DOHH2 (cell line): ENCODE results near the gene CEP85L.
A peak's percentile ranks its signal among the peaks of the same experiment; 100 is the strongest.

Source experiments
- H3F3A ChIP-seq: fragments of 200-600 bp; sonication (generic), shearing (Covaris generic); 2 replicates; pipeline ENCODE4 v1.6.0; 2016; ENCODE audit warnings: antibody characterized with exemption, mild to moderate bottlenecking; ENCODE audit not compliant: control insufficient read depth, insufficient read depth
- H3K27ac ChIP-seq: fragments of 200-600 bp; sonication (generic); 2 replicates; pipeline ENCODE4 v1.5.1; 2014; ENCODE audit warnings: low read depth, mild to moderate bottlenecking, low read length, moderate library complexity
- H3K27me3 ChIP-seq: fragments of 200-600 bp; sonication (generic); 2 replicates; pipeline ENCODE4 v1.6.1; 2014; ENCODE audit warnings: mild to moderate bottlenecking, low read length, mixed read lengths; ENCODE audit not compliant: control insufficient read depth
- H3K36me3 ChIP-seq: fragments of 200-600 bp; sonication (generic); 2 replicates; pipeline ENCODE4 v1.6.1; 2014; ENCODE audit warnings: mild to moderate bottlenecking, low read length, moderate library complexity, mixed read lengths; ENCODE audit not compliant: control insufficient read depth
- H3K4me1 ChIP-seq: fragments of 200-600 bp; sonication (generic); 2 replicates; pipeline ENCODE4 v1.6.1; 2014; ENCODE audit warnings: mild to moderate bottlenecking, low read length, mixed read lengths; ENCODE audit not compliant: control insufficient read depth
- H3K4me2 ChIP-seq: fragments of 200-600 bp; sonication (generic); 2 replicates; pipeline ENCODE4 v1.6.0; 2014; ENCODE audit warnings: mild to moderate bottlenecking, low read length, moderate library complexity
- H3K4me3 ChIP-seq: fragments of 200-600 bp; sonication (generic); 2 replicates; pipeline ENCODE4 v1.5.1; 2014; ENCODE audit warnings: mild to moderate bottlenecking, low read length, mixed read lengths
- H3K79me2 ChIP-seq: fragments of 200-600 bp; sonication (generic); 2 replicates; pipeline ENCODE4 v1.6.1; 2014; ENCODE audit warnings: mild to moderate bottlenecking, low read length, mixed read lengths; ENCODE audit not compliant: control insufficient read depth
- H3K9me2 ChIP-seq: fragments of 200-600 bp; sonication (generic); replicated peaks from 2 replicates; pipeline ENCODE4 v1.6.1; 2014; ENCODE audit warnings: mild to moderate bottlenecking, low read length, mixed read lengths; ENCODE audit not compliant: control insufficient read depth
- H3K9me3 ChIP-seq: fragments of 200-600 bp; sonication (generic); 2 replicates; pipeline ENCODE4 v1.6.1; 2014; ENCODE audit warnings: antibody characterized with exemption, low read length, mixed read lengths; ENCODE audit not compliant: control insufficient read depth, insufficient read depth
- H4K20me1 ChIP-seq: fragments of 200-600 bp; sonication (generic); 2 replicates; pipeline ENCODE4 v1.6.0; 2014; ENCODE audit warnings: low read depth, mild to moderate bottlenecking, antibody characterized with exemption, low read length, moderate library complexity; ENCODE audit not compliant: control insufficient read depth, insufficient read depth
- EZH2phosphoT487 ChIP-seq: fragments of 200-600 bp; sonication (generic); IDR thresholded peaks from 2 replicates; pipeline ENCODE4 v1.6.1; 2017; ENCODE audit warnings: borderline replicate concordance, mild to moderate bottlenecking, antibody characterized with exemption, low read length, moderate library complexity, mixed read lengths
- TF ChIP-seq, protein P1 (sequence below): fragments of 200-600 bp; sonication (generic); IDR thresholded peaks from one replicate; pipeline ENCODE4 v1.5.1; 2014; ENCODE audit warnings: antibody characterized with exemption, mild to moderate bottlenecking, low read depth, low read length; ENCODE audit not compliant: poor library complexity, severe bottlenecking

Gene CEP85L

DNA sequence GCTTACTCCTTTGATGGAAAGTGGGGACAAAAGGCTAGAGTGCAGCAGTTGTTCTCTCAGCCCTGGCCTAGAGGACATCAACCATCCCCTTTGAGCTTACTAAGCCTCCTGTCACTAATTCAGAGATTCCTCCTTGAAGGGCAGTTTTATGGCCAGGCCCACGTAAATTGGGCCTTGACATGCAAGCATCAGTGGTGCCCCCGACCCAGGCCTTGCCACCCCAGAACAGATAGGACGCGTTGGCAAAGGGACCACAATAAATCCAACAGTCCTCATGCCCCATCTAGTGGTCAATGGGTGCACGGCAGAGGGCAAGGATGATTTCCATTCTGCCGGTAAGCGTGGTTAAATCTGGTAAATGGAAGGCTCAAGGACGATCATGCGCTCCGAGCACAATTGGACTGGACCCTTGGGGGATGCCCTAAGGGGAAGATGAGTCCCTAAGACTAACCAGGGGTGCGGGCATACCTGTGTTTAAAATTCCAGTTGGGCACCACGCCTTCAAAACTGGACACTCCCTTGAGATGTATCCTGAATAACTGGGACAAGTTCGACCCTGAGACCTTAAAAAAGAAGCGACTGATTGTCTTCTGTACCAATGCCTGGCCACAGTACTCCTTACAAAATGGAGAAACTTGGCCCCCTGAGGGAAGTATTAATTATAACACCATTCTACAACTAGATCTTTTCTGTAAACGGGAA, 32.6 kb downstream of the CEP85L start:
- TF ChIP-seq, protein P1, sequence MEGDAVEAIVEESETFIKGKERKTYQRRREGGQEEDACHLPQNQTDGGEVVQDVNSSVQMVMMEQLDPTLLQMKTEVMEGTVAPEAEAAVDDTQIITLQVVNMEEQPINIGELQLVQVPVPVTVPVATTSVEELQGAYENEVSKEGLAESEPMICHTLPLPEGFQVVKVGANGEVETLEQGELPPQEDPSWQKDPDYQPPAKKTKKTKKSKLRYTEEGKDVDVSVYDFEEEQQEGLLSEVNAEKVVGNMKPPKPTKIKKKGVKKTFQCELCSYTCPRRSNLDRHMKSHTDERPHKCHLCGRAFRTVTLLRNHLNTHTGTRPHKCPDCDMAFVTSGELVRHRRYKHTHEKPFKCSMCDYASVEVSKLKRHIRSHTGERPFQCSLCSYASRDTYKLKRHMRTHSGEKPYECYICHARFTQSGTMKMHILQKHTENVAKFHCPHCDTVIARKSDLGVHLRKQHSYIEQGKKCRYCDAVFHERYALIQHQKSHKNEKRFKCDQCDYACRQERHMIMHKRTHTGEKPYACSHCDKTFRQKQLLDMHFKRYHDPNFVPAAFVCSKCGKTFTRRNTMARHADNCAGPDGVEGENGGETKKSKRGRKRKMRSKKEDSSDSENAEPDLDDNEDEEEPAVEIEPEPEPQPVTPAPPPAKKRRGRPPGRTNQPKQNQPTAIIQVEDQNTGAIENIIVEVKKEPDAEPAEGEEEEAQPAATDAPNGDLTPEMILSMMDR, result peak; percentile 91
- TF ChIP-seq EZH2phosphoT487, result no peak
- H3K79me2 ChIP-seq, result peaks cover 12% of the 10 kb centered on the region; the same call in 1 of the 2 replicates
- H3K4me2 ChIP-seq, result no peak overlapping the region

DNA sequence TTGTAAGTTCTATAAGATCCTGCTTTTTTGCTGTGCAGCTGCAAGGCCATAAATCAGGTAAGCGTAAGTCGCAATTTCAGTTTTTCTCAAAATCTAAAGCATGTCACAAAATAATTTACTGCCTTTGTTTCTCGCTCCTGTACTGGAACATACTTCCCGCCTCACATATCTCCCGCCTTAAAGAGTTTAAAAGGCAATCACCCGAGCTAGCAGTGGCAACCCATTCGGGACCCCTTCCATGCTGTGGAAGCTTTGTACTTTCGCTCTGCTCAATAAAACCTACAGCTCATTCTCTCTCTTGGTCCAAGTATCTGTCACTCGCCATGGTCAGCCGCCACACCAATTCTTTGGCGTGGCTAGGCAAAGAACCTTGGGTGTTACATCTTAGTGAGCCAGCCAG, 34.0 kb downstream of the CEP85L start:
- Histone ChIP-seq H3K27me3 (no peaks in the 10 kb centered on the region), H3K79me2 (peaks cover 12% of the 10 kb centered on the region), H3K9me2 (no peaks in the 10 kb centered on the region), H3K4me3 (no peak overlapping the region), H3F3A (0 out of 2 replicates have a peak, but pooled peaks cover 3% of the 10 kb centered on the region), H3K4me2 (no peak overlapping the region), H3K9me3 (no peaks in the 10 kb centered on the region), H3K27ac (no peak overlapping the region), H4K20me1 (0 out of 2 replicates have a peak, but pooled peaks cover 3% of the 10 kb centered on the region), H3K36me3 (no peaks in the 10 kb centered on the region), H3K4me1 (no peaks in the 10 kb centered on the region)
- no peak for TF ChIP-seq EZH2phosphoT487
- TF ChIP-seq, protein P1, result no peak

More for the DNA sequence above, 32.6 kb downstream of the CEP85L start:
- Histone ChIP-seq H4K20me1 (0 out of 2 replicates have a peak, but pooled peaks cover 3% of the 10 kb centered on the region), H3F3A (0 out of 2 replicates have a peak, but pooled peaks cover 3% of the 10 kb centered on the region), H3K4me3 (no peak overlapping the region), H3K27ac (no peak overlapping the region), H3K4me1 (no peaks in the 10 kb centered on the region), H3K9me2 (no peaks in the 10 kb centered on the region), H3K9me3 (no peaks in the 10 kb centered on the region), H3K36me3 (no peaks in the 10 kb centered on the region), H3K27me3 (no peaks in the 10 kb centered on the region)

DNA sequence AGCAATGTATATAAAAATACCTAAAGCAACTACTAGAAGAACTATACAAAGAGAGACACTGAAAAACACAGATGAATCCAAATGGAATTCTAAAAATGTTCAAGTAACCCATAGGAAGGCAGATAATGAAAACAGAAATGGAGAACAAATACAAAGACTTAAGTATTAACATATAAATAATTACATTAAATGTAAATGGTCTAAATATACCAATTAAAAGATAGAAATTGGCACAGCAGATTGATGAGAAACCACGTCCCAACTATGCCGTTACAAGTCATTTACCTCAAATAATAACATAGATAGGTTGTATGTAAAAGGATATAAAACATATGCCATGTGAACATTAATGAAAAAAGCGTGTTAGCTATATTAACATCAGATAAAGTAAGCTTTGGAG, 40.1 kb downstream of the CEP85L start:
- Histone ChIP-seq H3K9me2 (no peaks in the 10 kb centered on the region), H3K9me3 (no peaks in the 10 kb centered on the region), H3K27me3 (no peaks in the 10 kb centered on the region), H3K4me1 (no peaks in the 10 kb centered on the region), H4K20me1 (no peaks in the 10 kb centered on the region), H3K27ac (no peak overlapping the region), H3K4me3 (no peak overlapping the region), H3K4me2 (no peak overlapping the region), H3K79me2 (peaks cover 11% of the 10 kb centered on the region), H3F3A (0 out of 2 replicates have a peak, but pooled peaks cover 3% of the 10 kb centered on the region), H3K36me3 (no peaks in the 10 kb centered on the region)
- TF ChIP-seq EZH2phosphoT487, result no peak
- TF ChIP-seq, protein P1, result no peak
